Measurements from ENCODE around the gene C2CD2. TPM values are rescaled to one million over a fixed set of nuclear protein-coding genes. Genes with fewer than 3 reads are reported as not detected.

Gene C2CD2
- total and polyA plus RNA-seq, 2 of the 8 experiments (the other 6 are each of a cell fraction or from before 2014, with no cell fraction given) = 10.4 to 13.0 TPM

GRCh38 chr21:41858466-41859296 lies 95.1 kb downstream of the C2CD2 start (continued):
- TF ChIP-seq, protein P1, sequence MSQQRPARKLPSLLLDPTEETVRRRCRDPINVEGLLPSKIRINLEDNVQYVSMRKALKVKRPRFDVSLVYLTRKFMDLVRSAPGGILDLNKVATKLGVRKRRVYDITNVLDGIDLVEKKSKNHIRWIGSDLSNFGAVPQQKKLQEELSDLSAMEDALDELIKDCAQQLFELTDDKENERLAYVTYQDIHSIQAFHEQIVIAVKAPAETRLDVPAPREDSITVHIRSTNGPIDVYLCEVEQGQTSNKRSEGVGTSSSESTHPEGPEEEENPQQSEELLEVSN (IDR thresholded peaks at IDR 0.05) = no peak
- TF ChIP-seq HDAC6 (IDR thresholded peaks at IDR 0.05; ENCODE audit: low read depth, low read length) = no peak
